Measurements from ENCODE around the gene TMEM179.

Gene TMEM179

DNA sequence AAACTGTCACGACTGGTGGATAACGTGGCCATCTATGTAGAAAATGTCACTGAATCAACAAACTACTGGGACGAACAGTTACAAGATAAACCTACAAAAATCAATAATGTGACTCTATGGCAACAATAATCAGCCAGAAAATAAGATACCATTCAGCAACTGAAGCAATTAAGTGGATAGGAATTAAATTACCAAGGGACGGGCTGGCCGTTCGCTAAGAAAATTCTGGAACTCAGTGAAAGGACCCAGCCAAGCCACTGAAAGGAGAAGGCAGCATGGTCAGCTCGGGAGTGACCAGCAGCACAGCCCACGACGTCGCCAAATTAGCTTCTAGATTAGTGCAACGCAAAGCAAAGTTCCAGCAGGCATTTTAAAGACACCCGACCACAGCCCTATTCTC is 33.6 kb upstream of the TMEM179 start:
- TF ChIP-seq YY1 (IDR thresholded peaks at IDR 0.05; ENCODE audit: low read depth) (no peak), TAF1 (IDR thresholded peaks at IDR 0.05; ENCODE audit: low read depth) (no peak), ZBTB7A (IDR thresholded peaks at IDR 0.05; ENCODE audit: low read depth) (no peak), TEAD4 (IDR thresholded peaks at IDR 0.05) (no peak), EP300 (IDR thresholded peaks at IDR 0.05; ENCODE audit: borderline replicate concordance) (no peak), CEBPB (IDR thresholded peaks at IDR 0.05) (no peak), TCF12 (IDR thresholded peaks at IDR 0.05; ENCODE audit: low read depth) (no peak), NFIC (IDR thresholded peaks at IDR 0.05) (no peak), FOXM1 (IDR thresholded peaks at IDR 0.05; ENCODE audit: borderline replicate concordance, low read depth) (no peak), CREB1 (IDR thresholded peaks at IDR 0.05; ENCODE audit: low read depth) (no peak), EGR1 (IDR thresholded peaks at IDR 0.05) (no peak), RAD21 (IDR thresholded peaks at IDR 0.05; ENCODE audit: low read depth) (no peak)
- TF ChIP-seq, protein P1, sequence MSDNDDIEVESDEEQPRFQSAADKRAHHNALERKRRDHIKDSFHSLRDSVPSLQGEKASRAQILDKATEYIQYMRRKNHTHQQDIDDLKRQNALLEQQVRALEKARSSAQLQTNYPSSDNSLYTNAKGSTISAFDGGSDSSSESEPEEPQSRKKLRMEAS (IDR thresholded peaks at IDR 0.05), result no peak
- TF ChIP-seq, protein P2, sequence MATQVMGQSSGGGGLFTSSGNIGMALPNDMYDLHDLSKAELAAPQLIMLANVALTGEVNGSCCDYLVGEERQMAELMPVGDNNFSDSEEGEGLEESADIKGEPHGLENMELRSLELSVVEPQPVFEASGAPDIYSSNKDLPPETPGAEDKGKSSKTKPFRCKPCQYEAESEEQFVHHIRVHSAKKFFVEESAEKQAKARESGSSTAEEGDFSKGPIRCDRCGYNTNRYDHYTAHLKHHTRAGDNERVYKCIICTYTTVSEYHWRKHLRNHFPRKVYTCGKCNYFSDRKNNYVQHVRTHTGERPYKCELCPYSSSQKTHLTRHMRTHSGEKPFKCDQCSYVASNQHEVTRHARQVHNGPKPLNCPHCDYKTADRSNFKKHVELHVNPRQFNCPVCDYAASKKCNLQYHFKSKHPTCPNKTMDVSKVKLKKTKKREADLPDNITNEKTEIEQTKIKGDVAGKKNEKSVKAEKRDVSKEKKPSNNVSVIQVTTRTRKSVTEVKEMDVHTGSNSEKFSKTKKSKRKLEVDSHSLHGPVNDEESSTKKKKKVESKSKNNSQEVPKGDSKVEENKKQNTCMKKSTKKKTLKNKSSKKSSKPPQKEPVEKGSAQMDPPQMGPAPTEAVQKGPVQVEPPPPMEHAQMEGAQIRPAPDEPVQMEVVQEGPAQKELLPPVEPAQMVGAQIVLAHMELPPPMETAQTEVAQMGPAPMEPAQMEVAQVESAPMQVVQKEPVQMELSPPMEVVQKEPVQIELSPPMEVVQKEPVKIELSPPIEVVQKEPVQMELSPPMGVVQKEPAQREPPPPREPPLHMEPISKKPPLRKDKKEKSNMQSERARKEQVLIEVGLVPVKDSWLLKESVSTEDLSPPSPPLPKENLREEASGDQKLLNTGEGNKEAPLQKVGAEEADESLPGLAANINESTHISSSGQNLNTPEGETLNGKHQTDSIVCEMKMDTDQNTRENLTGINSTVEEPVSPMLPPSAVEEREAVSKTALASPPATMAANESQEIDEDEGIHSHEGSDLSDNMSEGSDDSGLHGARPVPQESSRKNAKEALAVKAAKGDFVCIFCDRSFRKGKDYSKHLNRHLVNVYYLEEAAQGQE (IDR thresholded peaks at IDR 0.05; ENCODE audit: low read depth), result no peak
- TF ChIP-seq, protein P3, sequence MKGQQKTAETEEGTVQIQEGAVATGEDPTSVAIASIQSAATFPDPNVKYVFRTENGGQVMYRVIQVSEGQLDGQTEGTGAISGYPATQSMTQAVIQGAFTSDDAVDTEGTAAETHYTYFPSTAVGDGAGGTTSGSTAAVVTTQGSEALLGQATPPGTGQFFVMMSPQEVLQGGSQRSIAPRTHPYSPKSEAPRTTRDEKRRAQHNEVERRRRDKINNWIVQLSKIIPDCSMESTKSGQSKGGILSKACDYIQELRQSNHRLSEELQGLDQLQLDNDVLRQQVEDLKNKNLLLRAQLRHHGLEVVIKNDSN (IDR thresholded peaks at IDR 0.05), result no peak

DNA sequence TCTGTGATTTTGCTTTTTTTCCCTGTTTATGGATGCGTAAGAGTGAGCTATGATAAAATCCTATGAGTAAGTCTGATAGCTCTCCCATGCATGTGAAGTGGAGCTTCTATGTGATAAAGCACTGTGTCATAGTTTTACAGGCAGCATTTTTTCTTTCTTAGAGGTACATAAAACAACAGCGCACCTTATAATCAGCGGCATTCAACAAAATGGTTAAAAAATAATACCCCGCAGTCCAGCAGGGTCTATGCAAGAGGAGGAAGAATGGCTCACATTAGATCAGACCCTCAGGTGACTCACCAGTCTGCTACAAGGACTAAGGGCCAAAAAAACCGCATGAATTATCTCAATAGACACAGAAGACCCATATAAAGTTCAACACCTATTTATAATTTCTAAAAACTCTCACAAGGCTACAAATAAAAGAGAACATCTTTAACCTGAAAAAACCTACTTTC is 33.0 kb upstream of the TMEM179 start:
- TF ChIP-seq RAD21 (IDR thresholded peaks at IDR 0.05; ENCODE audit: low read depth), result no peak
- TF ChIP-seq, protein P2 (IDR thresholded peaks at IDR 0.05; ENCODE audit: low read depth), result no peak
- TF ChIP-seq TCF12 (IDR thresholded peaks at IDR 0.05; ENCODE audit: low read depth), result no peak
- TF ChIP-seq CEBPB (IDR thresholded peaks at IDR 0.05), result no peak
- TF ChIP-seq, protein P3 (IDR thresholded peaks at IDR 0.05), result no peak
- no peak for TF ChIP-seq TAF1 (IDR thresholded peaks at IDR 0.05; ENCODE audit: low read depth)
- TF ChIP-seq, protein P1 (IDR thresholded peaks at IDR 0.05), result no peak
- TF ChIP-seq CREB1 (IDR thresholded peaks at IDR 0.05; ENCODE audit: low read depth), result no peak
- no peak for TF ChIP-seq EP300 (IDR thresholded peaks at IDR 0.05; ENCODE audit: borderline replicate concordance)
- TF ChIP-seq ZBTB7A (IDR thresholded peaks at IDR 0.05; ENCODE audit: low read depth), result no peak
- TF ChIP-seq TEAD4 (IDR thresholded peaks at IDR 0.05), result no peak
- no peak for TF ChIP-seq FOXM1 (IDR thresholded peaks at IDR 0.05; ENCODE audit: borderline replicate concordance, low read depth)
- TF ChIP-seq NFIC (IDR thresholded peaks at IDR 0.05), result no peak
- TF ChIP-seq YY1 (IDR thresholded peaks at IDR 0.05; ENCODE audit: low read depth), result no peak
- TF ChIP-seq EGR1 (IDR thresholded peaks at IDR 0.05), result no peak

DNA sequence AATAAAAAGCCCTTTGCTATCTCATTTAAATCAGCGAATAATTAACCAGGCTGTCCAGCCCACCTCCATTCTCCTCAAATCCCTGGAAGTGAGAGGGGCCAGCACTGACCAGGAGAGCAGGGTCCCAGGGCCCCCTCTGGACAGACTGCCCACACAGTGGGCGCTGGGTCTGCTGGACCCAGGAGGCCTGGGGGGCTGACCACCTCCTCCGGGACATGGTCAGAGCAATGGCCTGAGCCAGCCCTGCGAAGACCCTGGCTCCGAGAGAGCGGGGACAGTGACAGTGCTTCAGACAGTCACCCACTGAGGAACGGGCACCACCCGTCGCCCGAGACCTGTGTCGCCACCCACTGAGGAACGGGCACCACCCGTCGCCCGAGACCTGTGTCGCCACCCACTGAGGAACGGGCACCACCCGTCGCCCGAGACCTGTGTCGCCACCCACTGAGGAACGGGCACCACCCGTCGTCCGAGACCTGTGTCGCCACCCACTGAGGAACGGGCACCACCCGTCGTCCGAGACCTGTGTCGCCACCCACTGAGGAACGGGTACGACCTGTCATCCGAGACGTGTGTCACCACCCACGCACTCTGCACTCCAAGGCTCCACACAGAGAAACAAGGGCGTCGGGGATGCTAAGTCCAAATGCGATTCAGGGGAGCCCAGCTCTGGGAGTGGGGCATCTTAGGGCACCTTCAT is 32.4 kb upstream of the TMEM179 start:
- peak; percentile 51 for TF ChIP-seq EGR1 (IDR thresholded peaks at IDR 0.05)

DNA sequence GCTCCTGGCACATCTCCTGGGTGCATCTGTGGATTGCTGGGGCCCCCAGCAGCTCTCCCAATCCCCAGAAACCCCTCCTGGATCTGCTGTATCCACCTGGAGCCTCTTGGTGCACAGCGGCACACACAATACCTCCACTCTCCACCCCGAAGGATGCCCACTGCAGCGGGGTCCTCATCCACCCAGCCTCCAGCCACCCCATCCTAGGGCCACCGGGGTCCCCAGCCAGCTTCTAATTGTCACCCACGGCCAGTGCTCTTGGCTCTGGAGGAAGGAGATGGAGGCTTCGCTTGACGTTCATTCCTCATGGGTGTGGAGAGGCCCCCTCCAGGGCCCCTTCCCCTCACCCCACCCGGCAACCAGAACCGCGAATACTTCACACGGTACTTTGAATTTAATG is 31.6 kb upstream of the TMEM179 start:
- TF ChIP-seq ZBTB7A (IDR thresholded peaks at IDR 0.05; ENCODE audit: low read depth) (no peak), EP300 (IDR thresholded peaks at IDR 0.05; ENCODE audit: borderline replicate concordance) (no peak), CREB1 (IDR thresholded peaks at IDR 0.05; ENCODE audit: low read depth) (no peak), TEAD4 (IDR thresholded peaks at IDR 0.05) (no peak), YY1 (IDR thresholded peaks at IDR 0.05; ENCODE audit: low read depth) (no peak), TCF12 (IDR thresholded peaks at IDR 0.05; ENCODE audit: low read depth) (no peak), FOXM1 (IDR thresholded peaks at IDR 0.05; ENCODE audit: borderline replicate concordance, low read depth) (no peak), EGR1 (IDR thresholded peaks at IDR 0.05) (no peak), RAD21 (IDR thresholded peaks at IDR 0.05; ENCODE audit: low read depth) (no peak), NFIC (IDR thresholded peaks at IDR 0.05) (no peak), TAF1 (IDR thresholded peaks at IDR 0.05; ENCODE audit: low read depth) (no peak), CEBPB (IDR thresholded peaks at IDR 0.05) (no peak)
- TF ChIP-seq, protein P3 (IDR thresholded peaks at IDR 0.05), result no peak
- TF ChIP-seq, protein P2 (IDR thresholded peaks at IDR 0.05; ENCODE audit: low read depth), result no peak
- TF ChIP-seq, protein P1 (IDR thresholded peaks at IDR 0.05), result no peak
